RKO (cell line): ENCODE results near the gene CTNNA3.
A peak's percentile ranks its signal among the peaks of the same experiment; 100 is the strongest.

Source experiments
- DNase-seq: peaks from one replicate; pipeline ENCODE4 v3.0.0-alpha.2; 2016; ENCODE audit warnings: low spot score

The CTNNA3 gene

GRCh38 chr10:66809402-66809801 is 886.6 kb downstream of the CTNNA3 start:
- no peak for DNase-seq

- no peak for DNase-seq
Observed at GRCh38 chr10:66805612-66806011, 890.4 kb downstream of the CTNNA3 start.

DNA sequence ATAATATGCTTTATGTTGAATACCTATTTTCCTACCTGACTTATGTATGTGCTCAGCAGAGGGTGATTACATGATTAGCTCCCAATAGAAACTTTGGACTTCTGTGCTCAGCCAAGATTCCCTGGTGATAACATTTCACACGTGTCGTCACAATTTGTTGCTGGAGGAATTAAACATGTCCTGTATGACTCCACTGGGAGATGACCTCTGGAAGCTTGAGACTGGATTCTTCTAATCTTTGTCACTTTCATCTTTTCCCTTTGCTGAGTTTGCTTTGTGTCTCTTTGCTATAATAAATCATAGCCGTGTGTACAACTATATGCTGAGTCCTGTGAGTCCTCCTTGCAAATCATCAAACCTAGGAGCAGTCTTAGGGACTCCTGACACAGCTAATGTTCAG is 891.0 kb downstream of the CTNNA3 start:
- no peak for DNase-seq

DNA sequence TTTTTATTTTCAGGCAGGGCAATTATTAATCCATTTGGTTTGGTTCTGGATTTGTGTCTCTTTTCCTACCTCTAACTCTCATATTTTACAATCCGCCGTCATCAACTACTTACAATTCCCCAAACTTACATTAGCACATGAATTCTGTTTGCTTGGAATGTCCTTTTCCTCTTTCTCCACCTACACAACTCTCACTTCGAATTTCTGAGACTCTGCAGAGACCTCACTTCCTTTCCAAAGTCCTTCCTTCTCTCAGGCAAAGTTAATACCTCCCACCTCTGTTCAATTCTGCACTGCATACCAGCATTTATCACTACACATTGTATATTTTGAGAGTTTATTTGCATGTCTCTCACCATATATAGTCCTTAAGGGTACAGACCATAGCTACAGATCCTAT is 892.8 kb downstream of the CTNNA3 start:
- DNase-seq, result no peak

DNA sequence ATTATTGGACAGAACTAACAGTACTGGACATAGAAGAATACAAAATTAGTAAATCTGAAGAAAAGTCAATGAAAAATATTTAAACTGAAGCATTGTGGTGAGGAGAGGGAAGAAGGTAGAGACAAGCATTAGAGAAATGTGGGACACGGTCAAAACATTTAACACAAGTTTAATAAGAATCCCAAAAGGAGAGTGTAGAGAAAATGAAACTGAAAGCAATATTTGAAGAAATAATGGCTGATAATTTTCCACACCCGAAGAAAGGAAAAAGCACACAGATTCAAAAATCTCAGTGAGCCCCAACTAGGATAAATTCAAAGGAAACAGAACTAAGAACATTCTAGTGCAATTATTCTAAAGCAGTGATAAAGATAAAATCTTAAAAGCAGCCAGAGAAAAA is 896.5 kb downstream of the CTNNA3 start:
- no peak for DNase-seq

- no peak for DNase-seq
Observed at GRCh38 chr10:66795866-66796265, 900.1 kb downstream of the CTNNA3 start.

- DNase-seq, result no peak
Observed at GRCh38 chr10:66792441-66792840, 903.6 kb downstream of the CTNNA3 start.

DNA sequence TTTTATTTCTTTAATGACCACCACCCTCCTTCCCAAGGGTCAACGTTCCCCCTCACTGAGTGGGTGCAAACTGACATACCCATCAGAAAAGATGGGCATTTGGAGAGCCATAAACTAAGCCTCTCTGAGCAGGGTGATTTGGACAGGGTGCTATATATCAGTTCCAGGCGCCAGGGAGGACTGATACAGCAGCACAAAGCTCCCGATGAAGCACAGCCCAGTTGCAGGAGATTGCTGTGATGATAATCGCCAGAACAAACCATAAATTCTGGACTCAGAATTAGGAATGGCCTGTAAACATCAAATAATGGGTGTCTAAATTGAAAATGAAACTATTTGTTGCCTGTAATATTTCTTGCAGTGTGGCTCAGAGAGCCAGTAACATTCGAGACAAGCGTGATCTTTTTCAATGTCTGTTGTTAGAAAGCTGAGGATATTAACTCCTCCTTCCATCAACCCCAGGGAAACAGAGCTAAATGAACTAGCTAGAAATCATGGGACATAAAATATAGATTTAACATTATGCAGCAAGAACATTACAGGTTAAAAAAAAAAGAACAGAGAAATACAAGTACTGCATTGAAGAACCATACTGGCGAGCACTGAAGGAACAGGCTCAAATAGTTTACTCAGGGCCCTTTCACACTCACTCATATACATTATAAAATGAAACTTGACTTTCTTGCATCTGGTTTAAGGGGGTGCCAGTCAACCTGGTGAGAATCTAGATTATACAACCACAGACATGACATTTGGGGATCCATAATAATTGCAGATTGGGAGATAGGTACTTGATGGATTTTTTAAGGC is 907.6 kb downstream of the CTNNA3 start:
- no peak for DNase-seq

- peak; percentile 30 for DNase-seq
Observed at GRCh38 chr10:66786709-66787108, 909.3 kb downstream of the CTNNA3 start.

GRCh38 chr10:66784770-66785169 is 911.2 kb downstream of the CTNNA3 start:
- no peak for DNase-seq

- no peak for DNase-seq
Observed at GRCh38 chr10:66783316-66783715, 912.7 kb downstream of the CTNNA3 start.

DNA sequence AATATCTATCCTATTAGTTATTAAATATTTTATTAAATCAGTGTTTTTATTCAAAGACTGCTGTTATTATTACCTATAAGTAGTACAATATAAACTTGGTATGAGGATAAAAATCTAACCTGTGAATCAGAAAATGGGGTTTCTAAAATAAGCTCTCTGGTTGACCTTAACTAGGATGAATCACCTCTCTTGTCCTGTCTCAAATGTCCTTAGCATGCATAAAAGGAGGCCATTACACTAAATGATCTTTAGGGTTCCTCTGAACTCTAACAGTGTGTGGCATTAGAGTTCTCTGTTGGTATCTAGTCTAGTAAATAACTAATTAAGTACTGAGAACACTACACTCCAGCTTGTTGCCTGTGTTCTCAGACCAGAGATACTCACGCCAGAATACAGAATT is 913.2 kb downstream of the CTNNA3 start:
- no peak for DNase-seq

DNA sequence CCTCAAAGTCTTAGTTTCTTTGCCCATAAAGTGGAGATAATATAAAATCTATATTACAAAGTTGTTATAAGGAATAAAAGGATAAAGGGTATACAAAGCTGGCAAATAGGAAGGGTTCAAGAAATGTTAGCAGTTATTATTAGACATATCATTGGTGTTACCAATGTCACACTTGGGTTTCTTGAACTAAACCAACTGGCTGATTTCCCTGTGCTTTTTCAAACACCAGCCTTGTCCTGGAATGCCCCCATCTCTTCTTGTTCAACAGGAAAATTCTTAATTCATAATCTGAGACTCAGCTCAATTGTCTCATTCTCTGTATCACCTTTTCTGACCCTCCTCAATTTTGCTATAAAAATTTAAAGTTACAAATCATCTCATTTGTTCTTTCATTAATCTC is 913.9 kb downstream of the CTNNA3 start:
- DNase-seq, result no peak

GRCh38 chr10:66780796-66781195 is 915.2 kb downstream of the CTNNA3 start:
- no peak for DNase-seq

DNA sequence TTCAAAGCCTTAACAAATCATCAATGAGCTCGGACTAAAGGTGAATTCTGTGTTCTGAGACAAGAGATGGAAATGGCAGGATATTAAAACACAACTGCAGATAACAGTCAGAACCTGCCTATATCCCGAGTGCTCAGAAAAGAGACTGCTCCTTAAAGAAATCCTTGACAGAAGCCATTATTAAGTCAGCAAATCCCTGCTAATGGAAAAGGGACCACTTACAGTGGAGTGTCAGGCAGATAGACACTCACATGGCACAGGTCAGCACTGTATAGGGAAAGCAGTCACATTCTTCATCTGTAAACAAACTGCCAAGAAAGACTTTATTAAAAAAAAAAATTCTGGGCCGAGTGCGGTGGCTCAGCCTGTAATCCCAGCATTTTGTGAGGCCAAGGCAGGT is 917.6 kb downstream of the CTNNA3 start:
- DNase-seq, result no peak

DNA sequence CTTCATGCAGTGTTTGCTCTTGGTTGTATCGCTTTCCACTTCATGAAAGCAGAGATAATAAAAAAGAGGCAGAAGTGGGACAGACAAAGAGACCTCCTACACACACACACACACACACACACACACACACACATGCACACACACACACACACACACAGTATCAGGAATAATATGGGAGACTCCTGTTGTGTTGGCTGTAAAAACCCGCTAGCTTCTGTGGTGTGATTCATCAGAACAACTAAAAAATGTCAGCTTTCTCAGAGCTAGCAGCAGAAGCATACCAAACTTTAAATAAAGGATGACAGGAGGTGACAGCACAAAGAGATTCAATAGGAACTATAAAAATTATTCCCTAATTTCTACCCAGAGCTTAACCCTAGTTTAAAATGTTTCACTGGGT is 918.3 kb downstream of the CTNNA3 start:
- no peak for DNase-seq

DNA sequence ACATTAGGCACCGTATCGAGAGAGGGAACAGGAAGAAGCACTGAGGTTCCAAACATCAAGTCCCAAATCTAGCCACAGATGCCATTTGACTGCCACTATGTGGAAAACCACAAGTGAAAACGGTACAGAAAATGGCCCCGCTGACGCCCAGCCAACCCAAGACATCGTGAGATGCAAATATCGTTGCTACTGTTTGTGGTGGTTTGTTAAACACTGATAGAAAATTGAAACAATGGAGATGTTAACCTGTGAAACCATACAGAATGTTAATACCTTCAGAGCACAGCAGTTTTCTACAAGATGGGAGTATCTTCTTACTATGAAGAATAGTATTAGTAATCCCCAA is 922.5 kb downstream of the CTNNA3 start:
- no peak for DNase-seq

DNA sequence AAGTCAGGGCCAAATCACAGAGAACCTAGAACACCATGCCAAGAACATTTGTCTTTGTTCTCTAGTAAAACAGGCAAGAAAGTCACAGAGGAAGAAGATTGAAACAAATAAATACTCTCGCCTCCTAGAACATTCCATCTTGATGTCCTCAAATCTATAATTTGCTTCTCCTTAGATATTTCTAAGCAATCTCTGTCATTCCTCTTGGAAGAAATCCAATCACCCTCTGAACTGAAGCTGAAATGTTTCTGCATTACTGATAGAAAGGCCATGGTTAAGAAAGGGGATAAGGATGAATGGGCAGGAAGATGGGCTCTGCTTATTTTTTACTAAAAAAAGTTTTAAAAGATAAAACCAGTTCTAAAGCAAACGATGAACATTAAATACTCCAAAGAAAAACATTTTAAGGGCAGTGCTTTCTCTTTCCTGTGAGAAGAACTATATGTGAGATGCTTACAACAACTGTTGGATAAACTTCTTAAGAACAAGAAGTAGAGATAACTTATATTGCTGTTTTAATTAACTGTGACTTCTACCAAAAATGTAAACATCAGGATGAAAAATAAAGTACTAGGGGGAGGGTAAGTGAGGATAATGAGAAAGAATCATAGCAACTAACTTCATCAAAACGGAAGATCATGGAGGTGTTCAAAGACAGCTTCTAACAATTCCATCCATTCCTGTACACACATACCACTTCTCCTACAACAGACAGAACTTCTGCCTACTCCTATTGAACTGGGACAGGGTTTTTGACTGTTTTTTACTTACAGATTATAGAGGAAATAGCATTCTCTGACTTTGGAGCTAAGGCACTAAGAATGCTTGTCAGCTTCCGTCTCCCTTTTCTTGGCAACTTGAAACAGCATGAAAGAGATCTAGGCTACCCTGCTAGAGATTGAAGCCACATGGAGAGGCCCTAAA is 923.2 kb downstream of the CTNNA3 start:
- DNase-seq, result no peak

DNA sequence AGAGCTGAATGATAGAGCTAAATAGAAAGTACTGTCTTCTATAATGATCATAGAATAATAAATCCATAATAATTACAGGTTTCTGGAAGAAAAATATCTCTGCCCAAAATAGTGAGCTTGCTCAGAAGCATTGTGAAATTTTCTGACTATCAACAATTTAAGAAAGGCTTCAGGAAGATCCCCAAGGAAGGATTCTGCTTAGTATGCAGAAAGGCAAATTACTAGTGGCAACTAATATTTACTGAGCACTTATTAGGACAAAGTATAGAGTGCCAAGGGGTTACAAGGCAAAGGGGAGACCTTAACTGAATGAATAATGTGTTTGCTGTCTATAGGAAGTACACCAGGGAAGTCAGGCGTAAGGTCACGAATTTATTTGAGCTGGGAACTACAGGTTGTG is 928.3 kb downstream of the CTNNA3 start:
- DNase-seq, result no peak

DNA sequence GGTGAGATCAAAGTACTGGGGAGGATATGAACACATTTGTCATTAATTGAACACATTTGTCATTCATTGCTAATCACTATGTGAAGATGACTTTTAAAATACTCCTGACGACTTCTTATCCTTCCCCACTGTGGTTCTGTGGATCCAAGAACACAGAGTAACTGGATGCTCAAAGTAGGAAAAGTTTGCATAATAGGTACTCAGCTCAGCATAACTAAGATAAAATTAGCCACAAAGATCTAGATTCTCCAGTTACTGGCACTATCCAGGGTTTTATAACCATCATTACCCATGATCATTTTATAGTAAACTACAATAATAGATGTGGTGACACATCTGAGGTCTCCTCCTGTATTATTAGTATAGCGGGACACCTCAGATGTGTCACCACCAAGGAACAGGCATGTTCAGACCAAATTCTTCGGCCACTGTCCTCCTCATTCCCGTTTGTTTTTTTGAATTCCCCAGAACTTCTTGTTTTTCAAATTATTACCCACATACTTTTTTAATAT is 933.7 kb downstream of the CTNNA3 start:
- DNase-seq, result no peak

DNA sequence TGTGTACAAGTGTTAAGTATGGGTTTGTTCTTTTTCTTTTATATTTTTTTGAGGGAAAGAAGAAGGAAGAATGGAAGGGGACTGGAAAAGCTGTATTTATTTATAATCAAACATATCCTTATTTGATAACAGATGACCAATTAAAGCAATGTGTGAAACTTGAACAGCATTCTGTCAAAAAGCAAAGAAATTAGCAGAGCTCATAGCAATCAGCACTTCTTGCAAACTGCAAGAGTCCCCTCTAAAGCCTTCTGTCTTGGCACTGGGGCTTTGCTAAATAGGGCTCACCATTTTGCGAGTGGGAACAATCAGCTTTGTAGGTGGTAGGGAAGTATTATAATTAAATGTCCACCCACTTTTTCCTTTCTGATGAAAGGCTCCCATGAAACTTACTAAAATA is 935.1 kb downstream of the CTNNA3 start:
- DNase-seq, result no peak

DNA sequence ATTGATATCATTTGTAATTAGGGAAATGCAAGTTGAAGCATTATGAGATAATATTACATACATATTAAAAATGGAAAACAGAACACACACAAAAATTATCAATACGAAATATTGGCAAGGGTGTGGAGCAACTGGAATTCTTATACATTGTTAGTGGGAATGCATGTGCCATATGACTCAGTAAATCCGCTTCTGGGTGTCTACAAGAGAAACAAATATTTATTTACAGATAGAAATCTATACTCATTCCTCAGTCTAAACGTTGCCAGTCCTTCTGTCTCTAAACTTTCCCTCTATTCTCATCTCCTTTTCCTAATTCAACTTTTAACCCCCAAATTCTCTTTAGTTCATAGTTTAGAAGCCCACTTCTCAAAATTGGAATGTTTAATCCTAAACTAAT is 940.5 kb downstream of the CTNNA3 start:
- no peak for DNase-seq

DNA sequence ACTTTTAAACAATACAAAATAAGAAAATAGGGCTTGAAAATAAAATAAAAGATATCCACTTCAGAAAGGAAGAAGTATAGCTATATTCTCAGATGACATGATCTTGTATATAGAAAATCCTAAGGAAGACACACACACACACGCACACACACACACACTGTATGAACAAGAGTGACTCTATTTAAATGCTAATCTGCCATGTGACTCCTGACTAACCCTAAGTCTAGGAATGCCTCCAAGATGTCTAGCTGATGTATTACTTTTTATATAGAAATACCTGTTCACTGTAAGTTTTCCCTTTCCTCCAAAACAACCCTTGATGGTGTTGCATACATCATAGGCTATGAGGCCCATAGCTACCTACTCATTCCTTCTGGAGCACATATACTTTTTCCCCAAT is 943.3 kb downstream of the CTNNA3 start:
- no peak for DNase-seq
